Adipose tissue (tissue), 3 donors: ENCODE data around the gene PLSCR2. TPM values are rescaled to one million over a fixed set of nuclear protein-coding genes. Genes with fewer than 3 reads are reported as not detected.

Experiments
- polyA plus RNA-seq, 3 donors: library from polyadenylated mRNA; stranded (reverse); fragments of 200-250 nt; gene quantifications; one replicate each; pipeline ENCODE4 v1.2.3, GENCODE V29; 2013
- donor health status: healthy with polysubstance abuse.
- donor health status: Bipolar disorder and iron deficiency.
- donor health status: healthy.

The PLSCR2 gene
- polyA plus RNA-seq, 3 donors, result 0.14 TPM; not detected in 2

Other genes starting within 250 kb of the PLSCR2 start
- gene PLSCR4, start 218.5 kb downstream of the PLSCR2 start, polyA plus RNA-seq, result 10 to 100 TPM; 10.6 to 64.6 (median 37.8) TPM
- gene PLSCR1, start 75.0 kb upstream of the PLSCR2 start, polyA plus RNA-seq, result 10 to 100 TPM; 34.3 to 99.6 (median 91.5) TPM
- gene PLSCR5, start 135.8 kb upstream of the PLSCR2 start, polyA plus RNA-seq, result not detected